Effector memory CD4-positive, alpha-beta T cell (primary cell): ENCODE data around the gene AMZ2.
"Not testable (repeated sequence)": the region's sequence is repeated elsewhere in the genome, so short reads cannot be mapped to it uniquely, and the experiment has no call there.

Experiments used
- DNase-seq, 3 donors: peaks; one replicate each; pipeline ENCODE4 v3.0.0-alpha.2; 2020
- H3K27ac ChIP-seq: 2 replicates; pipeline ENCODE4 v1.7.0; 2013; ENCODE audit warnings: mild to moderate bottlenecking, low read length, moderate library complexity; ENCODE audit not compliant: insufficient read depth, poor library complexity, severe bottlenecking
- H3K27me3 ChIP-seq: replicated peaks from 2 replicates; pipeline ENCODE4 v1.7.0; 2013; ENCODE audit warnings: mild to moderate bottlenecking, low read length; ENCODE audit not compliant: insufficient read depth, control insufficient read depth, poor library complexity, severe bottlenecking
- H3K36me3 ChIP-seq: 2 replicates; pipeline ENCODE4 v1.7.0; 2013; ENCODE audit warnings: mild to moderate bottlenecking, low read length, moderate library complexity; ENCODE audit not compliant: control insufficient read depth, insufficient read depth
- H3K4me1 ChIP-seq: 2 replicates; pipeline ENCODE4 v1.7.0; 2013; ENCODE audit warnings: low read length, mild to moderate bottlenecking; ENCODE audit not compliant: control insufficient read depth, insufficient read depth, poor library complexity, severe bottlenecking
- H3K4me3 ChIP-seq: 2 replicates; pipeline ENCODE4 v1.7.0; 2013; ENCODE audit warnings: low read length, low read depth, mild to moderate bottlenecking; ENCODE audit not compliant: insufficient read depth, poor library complexity, severe bottlenecking
- H3K9me3 ChIP-seq: 2 replicates; pipeline ENCODE4 v1.7.0; 2013; ENCODE audit warnings: mild to moderate bottlenecking, low read length, moderate library complexity; ENCODE audit not compliant: control insufficient read depth

The AMZ2 gene

GRCh38 chr17:68234726-68235335, 13.0 kb upstream of the AMZ2 start:
- not testable (repeated sequence) for H3K4me3 ChIP-seq, H3K36me3 ChIP-seq, H3K9me3 ChIP-seq, H3K27me3 ChIP-seq
- Histone ChIP-seq H3K27ac (peak overlapping the region; percentile 57), H3K4me1 (peaks cover 35% of the 10 kb centered on the region)
- peak; percentile 36 to 52 (median 45) for DNase-seq

DNA sequence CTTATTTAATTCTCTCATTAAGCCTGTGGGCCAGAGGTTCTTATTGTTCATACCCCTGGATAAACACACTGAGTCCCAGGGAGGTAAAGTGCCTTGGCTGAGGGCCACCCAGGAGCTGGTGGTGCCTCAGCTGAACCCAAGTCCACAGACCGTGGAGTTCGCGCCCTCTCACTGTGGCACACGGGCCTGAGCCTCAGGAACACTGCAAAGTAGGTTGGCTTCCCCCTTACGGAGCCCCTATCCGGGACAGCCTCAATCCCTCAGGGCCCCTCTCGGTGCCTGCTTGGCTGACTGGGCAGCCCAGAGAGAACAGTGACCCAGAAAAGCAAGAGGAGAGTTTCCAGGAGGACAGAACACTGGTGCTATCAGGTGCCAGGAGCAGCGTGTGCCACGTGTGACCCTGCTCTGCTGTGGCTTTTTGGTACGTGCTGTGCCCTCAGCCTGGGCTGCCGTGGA, 12.5 kb upstream of the AMZ2 start:
- H3K36me3 ChIP-seq, DNase-seq, H3K9me3 ChIP-seq, H3K27me3 ChIP-seq, H3K4me3 ChIP-seq: not testable (repeated sequence)
- Histone ChIP-seq H3K27ac (peak overlapping the region; percentile 57), H3K4me1 (peaks cover 40% of the 10 kb centered on the region)

GRCh38 chr17:68237369-68238163, 10.3 kb upstream of the AMZ2 start:
- H3K36me3 ChIP-seq, H3K9me3 ChIP-seq, H3K27me3 ChIP-seq: not testable (repeated sequence)
- DNase-seq = peak; percentile 27 to 64 (median 55)
- Histone ChIP-seq H3K4me3 (peak overlapping the region; percentile 43), H3K27ac (peak overlapping the region; percentile 87), H3K4me1 (peaks cover 46% of the 10 kb centered on the region)

DNA sequence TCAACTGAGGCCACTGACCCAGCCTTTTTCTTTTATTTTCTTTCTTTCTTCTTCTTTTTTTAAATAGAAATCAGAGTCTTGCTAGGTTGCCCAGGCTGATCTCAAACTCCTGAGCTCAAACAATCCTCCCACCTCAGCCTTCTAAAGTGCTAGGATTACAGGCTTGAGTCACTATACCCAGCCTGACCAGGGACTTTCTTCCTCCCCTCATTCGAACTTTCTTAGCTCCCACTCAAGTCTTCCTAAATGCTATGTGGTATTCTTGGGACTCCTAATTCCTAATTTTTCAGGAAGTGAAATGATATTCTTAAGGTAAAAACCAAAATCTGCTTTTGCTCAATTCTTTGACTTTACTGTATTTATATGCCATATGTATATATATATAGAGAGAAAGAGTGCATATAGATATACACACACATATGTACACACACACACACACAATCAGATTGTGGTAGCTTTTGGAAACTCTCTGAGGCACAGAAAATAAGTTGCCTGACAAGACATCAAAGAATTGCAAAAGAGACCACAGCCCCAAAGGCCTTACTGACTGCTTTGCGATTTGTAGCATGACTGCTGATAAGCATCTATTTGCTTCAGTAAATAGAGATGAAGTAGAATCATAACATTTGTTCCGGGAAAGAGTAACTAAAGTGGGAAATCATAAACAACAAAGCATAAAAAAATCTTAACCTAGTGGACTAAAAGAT, 9.5 kb upstream of the AMZ2 start:
- Histone ChIP-seq H3K4me1 (peaks cover 46% of the 10 kb centered on the region), H3K36me3 (no peaks in the 10 kb centered on the region), H3K9me3 (no peaks in the 10 kb centered on the region), H3K27me3 (no peaks in the 10 kb centered on the region), H3K27ac (peak overlapping the region; percentile 87), H3K4me3 (peak overlapping the region; percentile 43)
- peak; percentile 11 to 34 (median 31) for DNase-seq

DNA sequence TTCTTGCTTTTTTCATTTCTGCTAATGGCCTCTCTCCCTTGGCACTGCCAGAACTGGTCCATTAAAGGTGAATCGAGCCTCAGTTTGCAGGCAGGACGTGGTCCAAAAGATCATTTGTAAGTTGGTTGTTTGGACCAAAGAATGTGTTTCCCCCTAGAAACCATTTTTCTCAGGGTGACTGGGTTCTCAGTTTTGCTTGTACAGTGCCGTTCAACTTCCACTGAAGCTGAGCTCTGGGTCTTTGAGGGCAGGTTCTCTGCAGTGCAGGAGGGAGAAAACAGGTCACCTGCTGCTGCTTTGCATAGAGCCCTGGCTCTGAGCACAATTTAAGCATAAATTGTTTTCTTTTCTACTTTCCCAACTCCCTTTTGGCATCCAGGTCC, 9.0 kb upstream of the AMZ2 start:
- H3K4me3 ChIP-seq = peak overlapping the region; percentile 11
- H3K36me3 ChIP-seq = no peaks in the 10 kb centered on the region
- no peaks in the 10 kb centered on the region for H3K27me3 ChIP-seq
- peak overlapping the region; percentile 87 for H3K27ac ChIP-seq
- H3K9me3 ChIP-seq = no peaks in the 10 kb centered on the region
- peaks cover 46% of the 10 kb centered on the region for H3K4me1 ChIP-seq
- no peak for DNase-seq

- no peak for DNase-seq
- H3K27me3 ChIP-seq = no peaks in the 10 kb centered on the region
- H3K36me3 ChIP-seq = no peaks in the 10 kb centered on the region
- peak overlapping the region; percentile 87 for H3K27ac ChIP-seq
- H3K4me3 ChIP-seq = no peak overlapping the region
- peaks cover 44% of the 10 kb centered on the region for H3K4me1 ChIP-seq
- no peaks in the 10 kb centered on the region for H3K9me3 ChIP-seq
Observed at GRCh38 chr17:68239632-68240366, 8.0 kb upstream of the AMZ2 start.

DNA sequence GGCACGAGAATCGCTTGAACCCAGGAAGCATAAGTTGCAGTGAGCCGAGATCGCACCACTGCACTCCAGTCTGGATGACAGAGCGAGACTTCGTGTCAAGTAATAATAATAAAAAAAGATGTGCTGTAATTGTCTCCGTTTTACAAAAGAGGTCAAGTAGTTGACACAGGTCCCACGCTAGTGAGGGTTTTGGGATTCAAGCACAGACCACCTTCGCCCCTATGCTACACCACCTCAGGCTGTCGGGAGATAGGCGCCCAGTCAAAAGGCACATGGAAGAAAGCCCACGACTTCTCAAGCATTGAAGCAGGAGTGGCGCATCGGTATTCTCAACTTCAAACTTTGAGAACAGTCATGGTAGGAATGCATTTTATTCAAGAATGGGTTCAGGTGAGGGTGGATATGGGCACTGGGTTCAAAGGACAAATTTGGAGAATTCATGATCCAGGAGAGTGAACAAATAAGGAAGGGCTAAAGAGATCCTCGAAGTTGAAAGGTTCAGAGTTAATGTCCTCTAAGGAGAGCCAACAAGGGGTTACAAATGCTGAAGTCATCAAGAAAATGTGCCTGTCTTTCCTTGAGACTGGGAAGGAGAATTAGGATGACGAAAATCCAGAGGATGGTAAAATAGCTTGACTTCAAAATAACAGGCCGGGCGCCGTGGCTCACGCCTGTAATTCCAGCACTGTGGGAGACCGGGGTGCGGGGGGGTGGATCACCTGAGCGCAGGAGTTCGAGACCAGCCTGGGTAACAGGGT, 1.4 kb upstream of the AMZ2 start:
- Histone ChIP-seq H3K4me1 (peaks cover 26% of the 10 kb centered on the region), H3K36me3 (peaks cover 3% of the 10 kb centered on the region), H3K9me3 (no peaks in the 10 kb centered on the region), H3K27me3 (no peaks in the 10 kb centered on the region), H3K4me3 (peak overlapping the region; percentile 60), H3K27ac (peak overlapping the region; percentile 97)
- no peak for DNase-seq

GRCh38 chr17:68248199-68248825, 469 bp downstream of the AMZ2 start:
- peaks cover 3% of the 10 kb centered on the region for H3K36me3 ChIP-seq
- peak in 1 of 3 donors; percentile 70 for DNase-seq
- peak overlapping the region; percentile 60 for H3K4me3 ChIP-seq
- no peaks in the 10 kb centered on the region for H3K9me3 ChIP-seq
- H3K4me1 ChIP-seq = peaks cover 34% of the 10 kb centered on the region
- H3K27ac ChIP-seq = peak overlapping the region; percentile 97
- H3K27me3 ChIP-seq = no peaks in the 10 kb centered on the region

GRCh38 chr17:68248891-68249290, 1.0 kb downstream of the AMZ2 start:
- H3K27me3 ChIP-seq = no peaks in the 10 kb centered on the region
- peaks cover 3% of the 10 kb centered on the region for H3K36me3 ChIP-seq
- peak overlapping the region; percentile 97 for H3K27ac ChIP-seq
- H3K4me3 ChIP-seq = peak overlapping the region; percentile 60
- peaks cover 40% of the 10 kb centered on the region for H3K4me1 ChIP-seq
- H3K9me3 ChIP-seq = no peaks in the 10 kb centered on the region
- no peak for DNase-seq
